GM21717 (cell line): ENCODE measurements around the gene APC2.
"Not testable (repeated sequence)": the region's sequence is repeated elsewhere in the genome, so short reads cannot be mapped to it uniquely, and the experiment has no call there.

Source experiments
- ATAC-seq: cut with Tn5 transposase; IDR thresholded peaks from one replicate; pipeline ENCODE4 v1.9.1; 2021; ENCODE audit warnings: mild to moderate bottlenecking, moderate library complexity; ENCODE audit not compliant: unreplicated experiment

APC2 gene

GRCh38 chr19:1474011-1474764, 24.3 kb downstream of the APC2 start:
- ATAC-seq = no peak

- no peak for ATAC-seq
Measured at GRCh38 chr19:1474765-1475351, 24.9 kb downstream of the APC2 start.

- ATAC-seq = no peak
Measured at GRCh38 chr19:1475751-1476437, 26.0 kb downstream of the APC2 start.

GRCh38 chr19:1477056-1477455, 27.1 kb downstream of the APC2 start:
- not testable (repeated sequence) for ATAC-seq

- ATAC-seq = peak; percentile 74
Measured at GRCh38 chr19:1478934-1479707, 29.2 kb downstream of the APC2 start, which contains the start of gene C19orf25. TSS of gene C19orf25 (minus strand) at chr19:1479215. CDS start at chr19:1478903, 312 bp downstream.

GRCh38 chr19:1481224-1481892, 31.4 kb downstream of the APC2 start:
- ATAC-seq = no peak

GRCh38 chr19:1481893-1482360, 32.0 kb downstream of the APC2 start:
- no peak for ATAC-seq

GRCh38 chr19:1482361-1483130, 32.6 kb downstream of the APC2 start:
- ATAC-seq = no peak

- no peak for ATAC-seq
Measured at GRCh38 chr19:1483131-1483978, 33.4 kb downstream of the APC2 start.

- ATAC-seq = no peak
Measured at GRCh38 chr19:1483979-1484428, 34.1 kb downstream of the APC2 start.

- ATAC-seq = no peak
Measured at GRCh38 chr19:1486720-1487575, 37.0 kb downstream of the APC2 start.

GRCh38 chr19:1487576-1488281, 37.8 kb downstream of the APC2 start:
- no peak for ATAC-seq

- ATAC-seq = no peak
Measured at GRCh38 chr19:1488282-1488601, 38.3 kb downstream of the APC2 start.

GRCh38 chr19:1489463-1490310, 39.8 kb downstream of the APC2 start:
- ATAC-seq = no peak

GRCh38 chr19:1490311-1491113, 40.6 kb downstream of the APC2 start, which contains the start of gene PCSK4:
TSS of gene PCSK4 (minus strand) at chr19:1490350. CDS start at chr19:1490346, 4 bp downstream.
- ATAC-seq = peak; percentile 70
